Measurements from ENCODE around the gene ATG5. TPM values are rescaled to one million over a fixed set of nuclear protein-coding genes. Genes with fewer than 3 reads are reported as not detected.

Gene ATG5
- total and polyA plus RNA-seq, 9 of the 15 experiments (the other 6 are each of a cell fraction or from before 2014, with no cell fraction given), result 29.0 to 80.0 (median 53.2) TPM

DNA sequence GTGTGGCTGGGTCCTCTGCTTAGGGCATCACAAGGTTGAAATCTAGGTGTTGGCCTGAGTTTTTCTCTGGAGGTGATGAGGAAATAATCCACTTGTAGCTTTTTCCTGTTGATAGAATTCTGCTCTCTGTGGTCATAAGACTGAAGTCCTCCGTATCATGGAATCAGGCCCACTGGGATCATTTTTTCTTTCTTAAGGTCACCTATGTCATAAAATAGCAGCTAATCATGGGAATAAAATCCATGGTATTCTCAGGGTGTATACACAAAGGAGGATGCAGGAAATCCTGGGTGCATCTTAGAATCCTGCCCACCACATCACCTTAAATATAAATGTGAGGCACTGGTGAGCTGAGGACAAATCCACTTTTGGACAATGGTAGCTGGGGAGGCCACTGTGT lies 166.7 kb downstream of the ATG5 start (continued):
- TF ChIP-seq CREB3 (tag; conservative IDR thresholded peaks at IDR 0.05; ENCODE audit: low read depth), result no peak
- TF ChIP-seq NCOR1 (IDR thresholded peaks at IDR 0.05), result no peak
- TF ChIP-seq HNRNPH1 (optimal IDR thresholded peaks at IDR 0.05; ENCODE audit: low read depth, low read length), result no peak
- no peak for TF ChIP-seq MBD2 (IDR thresholded peaks at IDR 0.05; ENCODE audit: borderline replicate concordance, low read depth)

- DNase-seq (ENCODE audit: extremely low read depth in 1 of 4, low spot score in 3 of 4) (no peak), FAIRE-seq (no peak), ATAC-seq (no peak)
- peak overlapping the region; percentile 27; the same call in 1 of the 2 replicates for H2AFZ ChIP-seq (ENCODE audit: low read depth, low read length)
- BruUV-seq (replicated peaks), result no TSS peak
- H3K4me1 ChIP-seq (replicated peaks in 1 of 2; ENCODE audit: control insufficient read depth in 2 of 2, insufficient read depth in 2 of 2, low read length in 2 of 2), result peaks cover 0 to 9% of the 10 kb centered on the region in 2 experiments; a peak in 2 of 5 replicates
- ChIA-PET CTCF (ENCODE audit: low intra/inter-chr PET ratio) (no interaction called here), POLR2A (interaction anchor here (0.7 to 1.2 kb wide), 2 partner anchors 10 kb away, joined by 3 to 4 read pairs; no protein-coding TSS in a partner anchor)
- H3K79me2 ChIP-seq (ENCODE audit: control insufficient read depth, insufficient read depth, low read length), result no peaks in the 10 kb centered on the region
- no peaks in the 10 kb centered on the region for H3K9me3 ChIP-seq (replicated peaks; ENCODE audit: control insufficient read depth, insufficient read depth, low read depth, low read length)
- no peak for TF ChIP-seq GTF3C2 (IDR thresholded peaks at IDR 0.05; ENCODE audit: borderline replicate concordance, extremely low read depth, insufficient read length)
- no peak for TF ChIP-seq CBFB (CRISPR knock-in tag; IDR thresholded peaks at IDR 0.05)
- no peak for TF ChIP-seq KAT7 (CRISPR knock-in tag; IDR thresholded peaks at IDR 0.05; ENCODE audit: borderline replicate concordance)
- intact Hi-C loops (cut with micrococcal nuclease) (no loop called here), in situ Hi-C loops (cut with MboI) (no loop called here)
- WGBS (ENCODE audit: insufficient coverage, low coverage, missing lambda C conversion rate), result 36% methylated on average over 1 of the region's 3 CpGs
- H3K36me3 ChIP-seq (ENCODE audit: control insufficient read depth, insufficient read depth, low read length), result no peaks in the 10 kb centered on the region
- no peak overlapping the region for H3K4me3 ChIP-seq
- H3K27me3 ChIP-seq (ENCODE audit: control insufficient read depth in 2 of 2, insufficient read depth in 2 of 2, low read length in 2 of 2), result no peaks in the 10 kb centered on the region
- H3K4me2 ChIP-seq (ENCODE audit: insufficient read depth, low read length), result no peak overlapping the region
- no peak overlapping the region for H3K9ac ChIP-seq (ENCODE audit: insufficient read depth in 1 of 2, low read depth in 2 of 2, low read length in 2 of 2)
- no peaks in the 10 kb centered on the region for H4K20me1 ChIP-seq (replicated peaks; ENCODE audit: control insufficient read depth, insufficient read depth, low read length)
- no peaks in the 10 kb centered on the region for H3K9me1 ChIP-seq (ENCODE audit: control insufficient read depth, insufficient read depth, low read length)
- no peak overlapping the region for H3K27ac ChIP-seq (ENCODE audit: extremely low read depth, low read depth, low read length)
These were observed 168.7 kb downstream of the ATG5 start for GRCh38 chr6:106156863-106157262.

All from K562 (cell line).